ENCODE data around the gene ERCC4.

The ERCC4 gene

DNA sequence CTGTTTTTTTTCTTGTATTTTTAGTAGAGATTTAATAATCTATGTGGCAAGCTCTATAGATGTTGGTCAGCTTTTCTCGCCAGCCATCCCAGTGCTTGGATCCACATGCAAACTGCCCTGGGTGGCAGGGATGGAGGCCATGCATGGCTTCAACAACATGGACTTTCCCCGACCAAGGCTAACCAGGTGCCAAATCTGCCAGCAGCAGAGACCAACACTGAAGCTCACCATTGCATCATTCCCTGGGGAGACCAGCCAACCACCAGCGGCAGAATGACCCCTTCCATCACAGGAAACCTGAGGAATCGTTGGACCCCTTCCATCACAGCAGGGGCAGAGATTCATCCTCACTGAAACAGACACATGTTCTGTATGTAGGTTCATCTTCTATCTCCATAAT lies 27.7 kb upstream of the ERCC4 start:
- TF ChIP-seq ZFX (IDR thresholded peaks at IDR 0.05), result no peak
- TF ChIP-seq, protein P1, sequence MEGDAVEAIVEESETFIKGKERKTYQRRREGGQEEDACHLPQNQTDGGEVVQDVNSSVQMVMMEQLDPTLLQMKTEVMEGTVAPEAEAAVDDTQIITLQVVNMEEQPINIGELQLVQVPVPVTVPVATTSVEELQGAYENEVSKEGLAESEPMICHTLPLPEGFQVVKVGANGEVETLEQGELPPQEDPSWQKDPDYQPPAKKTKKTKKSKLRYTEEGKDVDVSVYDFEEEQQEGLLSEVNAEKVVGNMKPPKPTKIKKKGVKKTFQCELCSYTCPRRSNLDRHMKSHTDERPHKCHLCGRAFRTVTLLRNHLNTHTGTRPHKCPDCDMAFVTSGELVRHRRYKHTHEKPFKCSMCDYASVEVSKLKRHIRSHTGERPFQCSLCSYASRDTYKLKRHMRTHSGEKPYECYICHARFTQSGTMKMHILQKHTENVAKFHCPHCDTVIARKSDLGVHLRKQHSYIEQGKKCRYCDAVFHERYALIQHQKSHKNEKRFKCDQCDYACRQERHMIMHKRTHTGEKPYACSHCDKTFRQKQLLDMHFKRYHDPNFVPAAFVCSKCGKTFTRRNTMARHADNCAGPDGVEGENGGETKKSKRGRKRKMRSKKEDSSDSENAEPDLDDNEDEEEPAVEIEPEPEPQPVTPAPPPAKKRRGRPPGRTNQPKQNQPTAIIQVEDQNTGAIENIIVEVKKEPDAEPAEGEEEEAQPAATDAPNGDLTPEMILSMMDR (conservative IDR thresholded peaks at IDR 0.05), result no peak
- H3K27ac ChIP-seq, result no peak overlapping the region

DNA sequence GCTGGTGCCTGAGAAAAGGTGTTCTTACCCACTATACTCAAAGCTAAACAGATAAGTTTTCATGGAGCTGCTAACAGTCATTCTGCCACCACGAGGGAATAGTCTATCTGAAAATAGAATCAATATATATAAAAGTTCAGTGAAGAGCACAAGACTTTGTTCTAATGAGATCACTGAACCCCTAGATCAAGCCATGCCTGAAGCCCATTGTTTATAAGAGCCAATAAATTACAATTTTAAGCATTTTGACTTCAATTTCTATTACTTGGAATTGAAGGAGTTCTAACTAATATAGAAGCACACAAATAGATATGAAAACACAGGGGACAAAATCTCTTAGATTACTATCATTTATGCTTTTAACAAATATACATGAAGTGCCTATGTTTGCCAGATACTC lies 24.4 kb upstream of the ERCC4 start:
- H3K27ac ChIP-seq, result no peak overlapping the region
- TF ChIP-seq, protein P1 (conservative IDR thresholded peaks at IDR 0.05), result no peak
- no peak for TF ChIP-seq ZFX (IDR thresholded peaks at IDR 0.05)

DNA sequence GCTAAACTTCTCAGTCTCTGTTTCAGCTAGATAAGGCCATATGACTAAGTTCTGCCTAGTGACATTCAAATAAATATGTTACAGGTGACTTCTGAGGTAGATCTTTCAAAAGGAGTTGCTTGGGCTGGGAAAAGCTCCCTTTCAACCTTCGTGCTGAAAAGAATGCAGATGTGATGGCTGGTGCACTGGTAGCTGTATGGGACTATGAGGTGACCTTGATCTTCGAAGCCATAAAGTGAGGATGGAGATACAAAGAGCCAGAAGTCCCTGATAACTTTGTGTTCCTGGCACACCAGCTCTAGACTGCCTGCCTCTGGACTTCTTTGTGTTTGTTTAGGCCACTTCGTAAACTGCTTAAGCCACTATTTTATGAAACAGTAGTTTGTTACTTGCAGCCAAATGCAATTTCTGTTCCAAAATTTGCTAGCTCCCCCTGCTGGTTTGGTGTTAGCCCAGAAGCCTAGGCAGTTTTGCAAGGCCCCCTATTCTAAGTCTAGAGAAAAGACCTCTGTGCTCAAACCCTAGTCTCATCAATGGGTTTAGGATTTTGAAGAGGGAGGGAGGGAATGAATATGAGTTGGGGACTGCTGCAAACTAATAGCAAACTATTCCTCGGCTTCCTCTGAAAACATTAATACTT lies 23.3 kb upstream of the ERCC4 start:
- TF ChIP-seq, protein P1 (conservative IDR thresholded peaks at IDR 0.05), result peak; percentile 31
- no peak for TF ChIP-seq ZFX (IDR thresholded peaks at IDR 0.05)
- H3K27ac ChIP-seq, result no peak overlapping the region

DNA sequence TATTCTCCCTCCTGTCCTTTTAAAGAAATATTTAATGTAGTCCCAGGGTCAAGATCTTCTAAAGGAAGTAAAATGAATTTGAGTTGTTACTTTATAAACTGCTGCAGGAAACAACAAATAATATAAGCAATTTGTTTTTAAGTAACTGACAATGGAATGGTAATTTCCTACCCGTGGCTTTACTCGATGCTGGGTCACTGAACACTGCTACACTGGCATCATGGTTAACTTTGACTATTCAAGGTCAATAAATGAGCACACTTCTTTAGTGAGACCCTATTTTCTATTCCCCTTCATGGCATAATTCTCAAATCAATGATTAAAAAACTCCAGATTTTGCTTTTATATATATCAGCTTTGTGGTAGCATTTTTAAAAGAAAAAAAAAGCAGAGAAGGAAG lies 22.1 kb upstream of the ERCC4 start:
- TF ChIP-seq ZFX (IDR thresholded peaks at IDR 0.05), result no peak
- TF ChIP-seq, protein P1 (conservative IDR thresholded peaks at IDR 0.05), result no peak
- H3K27ac ChIP-seq, result no peak overlapping the region

DNA sequence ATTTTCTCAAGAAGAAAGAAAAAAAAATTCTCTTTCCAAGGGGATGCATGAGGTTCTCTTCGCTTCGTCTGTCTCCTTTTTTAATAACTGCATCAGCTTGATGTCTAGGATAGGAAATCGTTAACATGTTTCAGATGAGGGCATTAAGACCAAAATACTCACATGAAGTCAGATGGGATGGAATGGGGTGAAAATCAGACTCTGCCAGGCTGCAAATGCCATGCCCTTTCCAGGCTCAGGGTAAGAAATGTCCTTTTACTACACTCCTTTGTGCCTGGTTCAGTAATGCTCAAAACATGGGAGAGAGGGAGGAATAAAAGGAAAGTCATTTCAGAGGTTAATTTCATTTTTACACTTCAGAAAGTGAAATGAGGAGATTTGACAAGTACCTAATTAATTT lies 21.7 kb upstream of the ERCC4 start:
- no peak for TF ChIP-seq ZFX (IDR thresholded peaks at IDR 0.05)
- TF ChIP-seq, protein P1 (conservative IDR thresholded peaks at IDR 0.05), result no peak
- H3K27ac ChIP-seq, result no peak overlapping the region

DNA sequence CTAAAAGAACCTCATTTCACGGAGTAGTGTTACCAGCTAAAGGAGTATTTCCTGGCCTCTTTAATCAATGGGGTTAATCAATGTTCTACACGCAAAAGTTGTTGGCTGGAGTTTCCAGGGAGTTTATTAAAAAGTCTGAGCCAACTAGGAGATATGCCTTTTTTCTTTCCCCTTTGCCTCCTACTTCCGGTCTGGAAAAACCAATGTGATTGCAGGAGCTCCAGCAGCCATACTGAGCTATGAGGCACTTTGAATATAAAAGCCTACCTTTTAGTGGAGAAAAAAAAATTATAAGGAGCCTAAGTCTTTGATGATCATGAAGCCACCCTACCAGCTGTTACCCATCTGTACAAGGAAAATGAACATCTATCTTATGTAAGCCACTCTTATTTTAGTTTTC lies 17.9 kb upstream of the ERCC4 start:
- TF ChIP-seq, protein P1 (conservative IDR thresholded peaks at IDR 0.05), result no peak
- TF ChIP-seq ZFX (IDR thresholded peaks at IDR 0.05), result no peak
- H3K27ac ChIP-seq, result no peak overlapping the region

DNA sequence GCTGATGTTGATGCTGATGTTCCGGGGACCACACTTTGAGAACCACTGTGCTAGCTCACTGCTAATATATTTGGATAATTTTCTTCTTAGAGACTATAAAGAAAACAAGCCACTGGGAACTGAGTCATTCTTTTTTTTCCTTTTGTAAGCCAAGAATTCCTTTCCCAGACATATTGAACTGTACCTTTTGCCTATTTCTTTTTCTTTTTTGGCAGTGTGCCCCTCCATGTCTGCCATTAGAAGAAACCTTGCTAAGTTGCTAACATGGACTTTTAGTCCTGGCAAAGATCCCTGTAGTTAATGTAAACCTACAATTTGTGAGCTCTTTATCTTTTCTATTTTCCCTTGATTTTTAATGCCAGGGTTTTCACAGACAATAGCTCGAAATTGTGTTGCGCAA lies 17.3 kb upstream of the ERCC4 start:
- no peak overlapping the region for H3K27ac ChIP-seq
- TF ChIP-seq, protein P1 (conservative IDR thresholded peaks at IDR 0.05), result no peak
- no peak for TF ChIP-seq ZFX (IDR thresholded peaks at IDR 0.05)
